Epithelial cell of proximal tubule (primary cell): ENCODE measurements around the gene RUNX1. TPM values are rescaled to one million over a fixed set of nuclear protein-coding genes. Genes with fewer than 3 reads are reported as not detected.

Experiments used
- DNase-seq: peaks from one replicate; pipeline ENCODE4 v3.0.0-alpha.2; 2011; ENCODE audit warnings: low read depth
- H3K4me3 ChIP-seq: 2 replicates; pipeline ENCODE4 v1.5.1; 2011; ENCODE audit warnings: low read depth, mild to moderate bottlenecking, low read length
- total RNA-seq: library from RNA; depleted of rRNA; stranded (reverse); fragments of >200 nt; gene quantifications from 2 replicates; pipeline ENCODE4 v1.2.3, GENCODE V29; 2015
- TF ChIP-seq, protein P1 (sequence below): conservative IDR thresholded peaks from 2 replicates; pipeline ENCODE4 v1.5.1; 2012; ENCODE audit warnings: low read depth, mild to moderate bottlenecking, low read length

The RUNX1 gene
- total RNA-seq, 1 donor from 2014 or later: 11.3 TPM

DNA sequence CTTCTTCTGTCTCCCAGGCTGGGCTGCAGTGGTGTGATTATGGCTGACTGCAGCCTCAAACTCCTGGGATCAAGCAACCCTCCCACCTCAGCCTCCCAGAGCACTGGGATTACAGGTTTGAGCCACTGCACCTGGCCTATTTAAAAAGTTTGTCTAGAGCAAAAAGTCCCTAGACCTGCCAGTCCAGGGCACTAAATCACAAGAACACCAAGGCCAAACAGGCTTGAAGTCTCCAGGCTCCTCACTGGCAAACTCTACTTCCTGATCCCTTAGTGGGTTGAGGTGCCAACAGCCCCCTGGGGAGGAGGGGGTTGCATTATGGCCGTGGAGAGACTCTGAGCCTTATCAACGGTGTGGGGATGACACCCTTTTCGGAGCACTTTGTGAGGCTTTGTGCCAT, 304.3 kb downstream of the RUNX1 start:
- H3K4me3 ChIP-seq: no peak overlapping the region
- TF ChIP-seq, protein P1, sequence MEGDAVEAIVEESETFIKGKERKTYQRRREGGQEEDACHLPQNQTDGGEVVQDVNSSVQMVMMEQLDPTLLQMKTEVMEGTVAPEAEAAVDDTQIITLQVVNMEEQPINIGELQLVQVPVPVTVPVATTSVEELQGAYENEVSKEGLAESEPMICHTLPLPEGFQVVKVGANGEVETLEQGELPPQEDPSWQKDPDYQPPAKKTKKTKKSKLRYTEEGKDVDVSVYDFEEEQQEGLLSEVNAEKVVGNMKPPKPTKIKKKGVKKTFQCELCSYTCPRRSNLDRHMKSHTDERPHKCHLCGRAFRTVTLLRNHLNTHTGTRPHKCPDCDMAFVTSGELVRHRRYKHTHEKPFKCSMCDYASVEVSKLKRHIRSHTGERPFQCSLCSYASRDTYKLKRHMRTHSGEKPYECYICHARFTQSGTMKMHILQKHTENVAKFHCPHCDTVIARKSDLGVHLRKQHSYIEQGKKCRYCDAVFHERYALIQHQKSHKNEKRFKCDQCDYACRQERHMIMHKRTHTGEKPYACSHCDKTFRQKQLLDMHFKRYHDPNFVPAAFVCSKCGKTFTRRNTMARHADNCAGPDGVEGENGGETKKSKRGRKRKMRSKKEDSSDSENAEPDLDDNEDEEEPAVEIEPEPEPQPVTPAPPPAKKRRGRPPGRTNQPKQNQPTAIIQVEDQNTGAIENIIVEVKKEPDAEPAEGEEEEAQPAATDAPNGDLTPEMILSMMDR: no peak
- no peak for DNase-seq

DNA sequence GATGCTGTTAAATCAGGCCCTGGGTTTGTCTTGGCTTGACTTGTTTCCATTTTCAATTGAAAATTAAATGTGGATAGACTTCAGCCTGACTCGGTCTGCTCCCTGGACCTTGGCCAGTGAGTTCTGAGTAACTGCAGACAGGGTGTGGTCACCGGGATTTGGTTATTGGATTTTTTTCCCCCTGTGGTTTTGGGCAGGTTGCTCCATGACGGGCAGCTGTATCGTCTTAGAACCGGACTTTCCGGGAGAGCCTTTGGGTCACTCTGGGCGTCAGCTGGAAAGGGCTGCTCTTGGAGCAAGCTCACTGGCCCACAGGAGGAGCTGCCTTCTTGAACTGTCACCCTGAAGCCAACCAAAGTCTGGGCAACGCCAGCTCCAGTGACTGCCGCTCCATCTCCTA, 305.3 kb downstream of the RUNX1 start:
- TF ChIP-seq, protein P1: no peak
- H3K4me3 ChIP-seq: no peak overlapping the region
- DNase-seq: no peak

DNA sequence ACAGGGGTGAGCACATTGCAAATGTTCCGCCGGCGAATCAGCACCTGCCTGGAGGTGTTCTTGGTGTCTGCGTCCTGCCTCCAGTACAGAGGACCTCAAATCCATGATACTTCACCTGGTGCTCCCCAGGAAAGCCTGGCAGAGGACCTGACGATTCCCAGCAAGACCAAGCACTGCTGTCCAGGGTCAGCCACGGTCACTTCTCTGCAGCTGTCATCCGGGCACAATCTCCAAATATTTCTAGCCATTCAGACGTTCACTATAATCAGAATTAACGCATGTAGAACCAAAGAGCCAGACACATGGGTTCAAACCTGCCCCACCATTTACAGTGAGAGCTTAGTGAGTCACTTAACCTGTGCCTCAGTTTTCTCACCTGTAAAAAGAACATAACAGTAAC, 305.8 kb downstream of the RUNX1 start:
- no peak for DNase-seq
- TF ChIP-seq, protein P1: no peak

DNA sequence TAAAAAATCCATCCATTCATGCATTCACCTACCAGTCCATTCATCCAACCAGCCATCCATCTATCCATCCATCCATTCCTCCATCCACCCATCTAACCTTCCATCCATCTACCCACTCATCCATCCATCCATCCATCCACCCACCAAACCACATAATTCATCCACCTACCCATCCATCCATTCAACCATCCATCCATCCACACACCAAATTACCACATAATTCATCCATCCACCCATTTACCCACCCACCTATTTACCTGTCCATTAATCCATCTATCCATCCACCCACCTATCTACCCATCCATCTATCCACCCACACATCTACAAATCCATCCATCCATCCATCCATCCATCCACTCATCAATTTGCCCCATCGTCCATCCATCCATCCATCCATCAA, 308.9 kb downstream of the RUNX1 start:
- H3K4me3 ChIP-seq: no peak overlapping the region
- TF ChIP-seq, protein P1: no peak
- no peak for DNase-seq

More for the DNA sequence above, 305.8 kb downstream of the RUNX1 start:
- H3K4me3 ChIP-seq: no peak overlapping the region
